Ascending aorta (tissue), 2 donors: ENCODE data around the gene CD226. TPM values are rescaled to one million over a fixed set of nuclear protein-coding genes. Genes with fewer than 3 reads are reported as not detected.

Source experiments
- DNase-seq, 2 donors: peaks; one replicate each; pipeline ENCODE4 v3.0.0-alpha.2; 2019; ENCODE audit warnings: low spot score in 2 of 2
- H3K27ac ChIP-seq, 2 donors: fragments of 200-600 bp; sonication (generic); one replicate each; pipeline ENCODE4 v1.5.1; 2016 to 2017; ENCODE audit warnings: mild to moderate bottlenecking in 1 of 2
- H3K27me3 ChIP-seq: fragments of 200-600 bp; sonication (generic); one replicate; pipeline ENCODE4 v1.5.1; 2017
- H3K36me3 ChIP-seq, 2 donors: fragments of 200-600 bp; sonication (generic); one replicate each; pipeline ENCODE4 v1.5.1; 2016
- H3K4me1 ChIP-seq, 2 donors: fragments of 200-600 bp; sonication (generic); one replicate each; pipeline ENCODE4 v1.5.1; 2016 to 2017; ENCODE audit warnings: mild to moderate bottlenecking in 1 of 2
- H3K4me3 ChIP-seq, 2 donors: fragments of 200-600 bp; sonication (generic); one replicate each; pipeline ENCODE4 v1.5.1; 2016 to 2017; ENCODE audit warnings: mild to moderate bottlenecking in 1 of 2
- H3K9me3 ChIP-seq, 2 donors: fragments of 200-600 bp; sonication (generic); one replicate each; pipeline ENCODE4 v1.5.1; 2016
- CTCF ChIP-seq, 3 experiments: fragments of 200-600 bp in 2 of 3; fragments of 450-650 bp in 1 of 3; sonication (generic) in 2 of 3; IDR thresholded peaks; one replicate each; pipeline ENCODE4 v1.5.1; 2016 to 2019; ENCODE audit warnings: antibody characterized with exemption in 3 of 3, mild to moderate bottlenecking in 1 of 3, moderate library complexity in 1 of 3
- intact Hi-C: fragments of 100-400 bp; cut with DNase I; formaldehyde crosslinking; loops from one replicate; pipeline ENCODE4 v1.15.1; 2023
- total RNA-seq: library from RNA; depleted of rRNA; stranded (reverse); fragments of >200 nt; gene quantifications from one replicate; pipeline ENCODE4 v1.1.0, GENCODE V29; 2016

The CD226 gene
- total RNA-seq, 1 donor from 2014 or later, result 3.3 TPM

GRCh38 chr18:69858897-69859296 lies 88.8 kb downstream of the CD226 start:
- no peaks in the 10 kb centered on the region for H3K27me3 ChIP-seq
- H3K36me3 ChIP-seq, result no peaks in the 10 kb centered on the region
- no peak for DNase-seq
- no peak overlapping the region for H3K27ac ChIP-seq
- H3K4me3 ChIP-seq, result no peak overlapping the region
- intact Hi-C loops, result no loop called here
- no peak for TF ChIP-seq CTCF (IDR thresholded peaks at IDR 0.05)
- no peaks in the 10 kb centered on the region for H3K4me1 ChIP-seq
- H3K9me3 ChIP-seq, result no peaks in the 10 kb centered on the region

GRCh38 chr18:69854455-69854854 lies 93.2 kb downstream of the CD226 start:
- no peak for TF ChIP-seq CTCF (IDR thresholded peaks at IDR 0.05)
- intact Hi-C loops, result no loop called here
- Histone ChIP-seq H3K4me3 (no peak overlapping the region), H3K27ac (no peak overlapping the region), H3K36me3 (no peaks in the 10 kb centered on the region), H3K27me3 (no peaks in the 10 kb centered on the region), H3K9me3 (no peaks in the 10 kb centered on the region), H3K4me1 (no peaks in the 10 kb centered on the region)
- DNase-seq, result no peak

- H3K27me3 ChIP-seq, result no peaks in the 10 kb centered on the region
- H3K4me1 ChIP-seq, result no peaks in the 10 kb centered on the region
- TF ChIP-seq CTCF (IDR thresholded peaks at IDR 0.05), result no peak
- no peak overlapping the region for H3K4me3 ChIP-seq
- H3K27ac ChIP-seq, result no peak overlapping the region
- no peak for DNase-seq
- no peaks in the 10 kb centered on the region for H3K9me3 ChIP-seq
- H3K36me3 ChIP-seq, result no peaks in the 10 kb centered on the region
- intact Hi-C loops, result no loop called here
Observed at GRCh38 chr18:69853051-69853450, 94.6 kb downstream of the CD226 start.

- H3K4me3 ChIP-seq, result no peak overlapping the region
- intact Hi-C loops, result no loop called here
- no peaks in the 10 kb centered on the region for H3K27me3 ChIP-seq
- no peak for DNase-seq
- H3K27ac ChIP-seq, result no peak overlapping the region
- H3K4me1 ChIP-seq, result no peaks in the 10 kb centered on the region
- no peak for TF ChIP-seq CTCF (IDR thresholded peaks at IDR 0.05)
- H3K36me3 ChIP-seq, result no peaks in the 10 kb centered on the region
- no peaks in the 10 kb centered on the region for H3K9me3 ChIP-seq
Observed at GRCh38 chr18:69845593-69846506, 101.8 kb downstream of the CD226 start.

- Histone ChIP-seq H3K9me3 (no peaks in the 10 kb centered on the region), H3K27me3 (no peaks in the 10 kb centered on the region), H3K27ac (no peak overlapping the region), H3K4me1 (no peaks in the 10 kb centered on the region), H3K36me3 (no peaks in the 10 kb centered on the region), H3K4me3 (no peak overlapping the region)
- intact Hi-C loops, result no loop called here
- DNase-seq, result no peak
- TF ChIP-seq CTCF (IDR thresholded peaks at IDR 0.05), result no peak
Observed at GRCh38 chr18:69844656-69845055, 103.0 kb downstream of the CD226 start.
